GM21367 (cell line): Measurements from ENCODE around the gene SPRYD7.
"Not testable (repeated sequence)": the region's sequence is repeated elsewhere in the genome, so short reads cannot be mapped to it uniquely, and the experiment has no call there.

Experiments used
- ATAC-seq: cut with Tn5 transposase; IDR thresholded peaks from one replicate; pipeline ENCODE4 v1.9.1; 2021; ENCODE audit not compliant: unreplicated experiment

Gene SPRYD7

GRCh38 chr13:49933511-49933910 is 2.6 kb downstream of the SPRYD7 start:
- no peak for ATAC-seq

- no peak for ATAC-seq
Observed at GRCh38 chr13:49932868-49933267, 3.3 kb downstream of the SPRYD7 start.

- ATAC-seq, result no peak
Observed at GRCh38 chr13:49932066-49932465, 4.1 kb downstream of the SPRYD7 start.

- ATAC-seq, result no peak
Observed at GRCh38 chr13:49927755-49928154, 8.4 kb downstream of the SPRYD7 start.

- ATAC-seq, result no peak
Observed at GRCh38 chr13:49925881-49926418, 10.2 kb downstream of the SPRYD7 start.

- ATAC-seq, result no peak
Observed at GRCh38 chr13:49922301-49922700, 13.8 kb downstream of the SPRYD7 start.

- not testable (repeated sequence) for ATAC-seq
Observed at GRCh38 chr13:49920969-49921368, 15.2 kb downstream of the SPRYD7 start.

- not testable (repeated sequence) for ATAC-seq
Observed at GRCh38 chr13:49918106-49918505, 18.0 kb downstream of the SPRYD7 start.

GRCh38 chr13:49914947-49915346 is 21.2 kb downstream of the SPRYD7 start:
- ATAC-seq, result no peak

GRCh38 chr13:49908637-49909036 is 27.5 kb downstream of the SPRYD7 start:
- no peak for ATAC-seq

- ATAC-seq, result no peak
Observed at GRCh38 chr13:49904729-49905456, 31.2 kb downstream of the SPRYD7 start.

GRCh38 chr13:49898792-49899191 is 37.3 kb downstream of the SPRYD7 start:
- no peak for ATAC-seq

- no peak for ATAC-seq
Observed at GRCh38 chr13:49897713-49898112, 38.4 kb downstream of the SPRYD7 start.

GRCh38 chr13:49895826-49896225 is 40.3 kb downstream of the SPRYD7 start:
- no peak for ATAC-seq

GRCh38 chr13:49893591-49893990 is 42.5 kb downstream of the SPRYD7 start:
- ATAC-seq, result no peak

GRCh38 chr13:49890376-49890775 is 45.8 kb downstream of the SPRYD7 start:
- no peak for ATAC-seq

- no peak for ATAC-seq
Observed at GRCh38 chr13:49878682-49879081, 57.5 kb downstream of the SPRYD7 start.

GRCh38 chr13:49877629-49878218 is 58.4 kb downstream of the SPRYD7 start:
- no peak for ATAC-seq

- no peak for ATAC-seq
Observed at GRCh38 chr13:49874430-49874829, 61.7 kb downstream of the SPRYD7 start.

- ATAC-seq, result no peak
Observed at GRCh38 chr13:49869519-49869918, 66.6 kb downstream of the SPRYD7 start.

GRCh38 chr13:49867834-49868233 is 68.3 kb downstream of the SPRYD7 start:
- ATAC-seq, result no peak

- no peak for ATAC-seq
Observed at GRCh38 chr13:49865218-49865617, 70.9 kb downstream of the SPRYD7 start.
